ENCODE measurements around the gene INPP5D.

Gene INPP5D

GRCh38 chr2:233255151-233255550, 195.0 kb downstream of the INPP5D start:
- no peak for DNase-seq
- H3K4me3 ChIP-seq (ENCODE audit: low read depth, low read length) = no peak overlapping the region
- no peak overlapping the region for H3K27ac ChIP-seq
- H3K36me3 ChIP-seq = peaks cover 39% of the 10 kb centered on the region
- no peak for TF ChIP-seq CTCF (IDR thresholded peaks at IDR 0.05; ENCODE audit: low read depth, low read length)
- no peaks in the 10 kb centered on the region for H3K9me3 ChIP-seq (ENCODE audit: severe bottlenecking)
- H3K27me3 ChIP-seq (ENCODE audit: insufficient read depth, low read depth, severe bottlenecking) = no peaks in the 10 kb centered on the region

GRCh38 chr2:233256048-233256447, 195.9 kb downstream of the INPP5D start:
- no peak overlapping the region for H3K4me3 ChIP-seq (ENCODE audit: low read depth, low read length)
- TF ChIP-seq CTCF (IDR thresholded peaks at IDR 0.05; ENCODE audit: low read depth, low read length) = no peak
- H3K9me3 ChIP-seq (ENCODE audit: severe bottlenecking) = no peaks in the 10 kb centered on the region
- H3K36me3 ChIP-seq = peaks cover 47% of the 10 kb centered on the region
- DNase-seq = no peak
- no peak overlapping the region for H3K27ac ChIP-seq
- no peaks in the 10 kb centered on the region for H3K27me3 ChIP-seq (ENCODE audit: insufficient read depth, low read depth, severe bottlenecking)

Data from WERI-Rb-1 (cell line).